Neural progenitor cell (in vitro differentiated cells): Measurements from ENCODE around the gene SPEN.

Experiments used
- EZH2 ChIP-seq: fragments of 200-600 bp; sonication (generic); IDR thresholded peaks from 2 replicates; pipeline ENCODE4 v1.6.1; 2017; ENCODE audit warnings: antibody characterized with exemption, mild to moderate bottlenecking, moderate library complexity
- TF ChIP-seq, protein P1 (sequence below): fragments of 200-600 bp; sonication (generic); IDR thresholded peaks from 2 replicates; pipeline ENCODE4 v1.5.1; 2017; ENCODE audit warnings: antibody characterized with exemption, mild to moderate bottlenecking

DNA sequence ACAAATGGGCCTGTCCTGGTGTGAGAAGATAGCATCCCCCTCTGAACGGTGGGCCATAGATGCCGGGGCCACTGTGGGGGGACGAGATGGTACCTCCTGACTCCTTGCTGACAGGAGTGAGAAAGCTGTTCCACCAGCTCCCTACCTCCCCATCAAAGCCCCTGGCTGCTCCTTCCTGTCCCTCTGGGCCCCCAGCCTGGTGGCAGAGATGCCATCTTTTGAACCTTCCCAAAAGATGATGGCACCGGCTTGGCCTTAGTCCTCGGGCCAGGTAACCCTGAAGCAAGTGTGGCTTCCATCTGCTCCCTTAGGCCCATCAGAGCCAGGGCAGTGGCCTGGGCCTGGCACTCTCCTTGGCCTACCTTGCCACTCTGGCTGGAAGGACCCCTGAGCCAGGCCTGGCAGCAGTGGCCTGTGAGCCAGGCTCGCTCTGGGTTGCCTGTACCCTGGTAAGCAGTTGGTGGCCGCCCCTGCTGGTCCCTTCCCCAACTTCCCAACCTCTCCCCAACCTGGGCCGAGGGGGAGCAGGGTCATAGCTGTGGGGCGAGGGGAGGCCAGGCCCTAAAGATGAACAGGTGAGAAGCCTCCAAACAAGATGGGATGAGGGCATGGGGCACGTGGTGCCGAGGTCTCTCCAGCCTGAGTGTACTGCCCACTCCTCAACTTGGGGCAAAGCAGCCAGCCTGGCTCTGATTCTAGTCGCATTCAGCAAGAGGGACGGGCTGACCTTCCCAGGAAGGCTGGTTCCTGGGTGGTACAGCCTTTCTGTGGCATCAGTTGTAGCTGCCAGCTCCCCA lies 93.7 kb downstream of the SPEN start:
- TF ChIP-seq, protein P1, sequence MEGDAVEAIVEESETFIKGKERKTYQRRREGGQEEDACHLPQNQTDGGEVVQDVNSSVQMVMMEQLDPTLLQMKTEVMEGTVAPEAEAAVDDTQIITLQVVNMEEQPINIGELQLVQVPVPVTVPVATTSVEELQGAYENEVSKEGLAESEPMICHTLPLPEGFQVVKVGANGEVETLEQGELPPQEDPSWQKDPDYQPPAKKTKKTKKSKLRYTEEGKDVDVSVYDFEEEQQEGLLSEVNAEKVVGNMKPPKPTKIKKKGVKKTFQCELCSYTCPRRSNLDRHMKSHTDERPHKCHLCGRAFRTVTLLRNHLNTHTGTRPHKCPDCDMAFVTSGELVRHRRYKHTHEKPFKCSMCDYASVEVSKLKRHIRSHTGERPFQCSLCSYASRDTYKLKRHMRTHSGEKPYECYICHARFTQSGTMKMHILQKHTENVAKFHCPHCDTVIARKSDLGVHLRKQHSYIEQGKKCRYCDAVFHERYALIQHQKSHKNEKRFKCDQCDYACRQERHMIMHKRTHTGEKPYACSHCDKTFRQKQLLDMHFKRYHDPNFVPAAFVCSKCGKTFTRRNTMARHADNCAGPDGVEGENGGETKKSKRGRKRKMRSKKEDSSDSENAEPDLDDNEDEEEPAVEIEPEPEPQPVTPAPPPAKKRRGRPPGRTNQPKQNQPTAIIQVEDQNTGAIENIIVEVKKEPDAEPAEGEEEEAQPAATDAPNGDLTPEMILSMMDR = no peak
- no peak for TF ChIP-seq EZH2
